ENCODE data around the gene MORN1. TPM values are rescaled to one million over a fixed set of nuclear protein-coding genes. Genes with fewer than 3 reads are reported as not detected.
"Not testable (repeated sequence)": the region's sequence is repeated elsewhere in the genome, so short reads cannot be mapped to it uniquely, and the experiment has no call there.

MORN1 gene
- total RNA-seq (8.0 TPM), polyA plus RNA-seq (ENCODE audit: insufficient read depth in 1 of 8, insufficient read length in 8 of 8, low replicate concordance in 1 of 8) (1 to 10 TPM; 4.3 to 9.3 (median 7.1) TPM)
- long read RNA-seq, donor 1, partial matches to known transcripts = 0 of 24 reads
- long read RNA-seq, donor 1, other reads (novel, unspliced or antisense) = 20 of 24 reads
- long read RNA-seq, donor 2 = 0 reads
- long read RNA-seq, donor 3, partial matches to known transcripts = 5 of 51 reads
- long read RNA-seq, donor 3, other reads (novel, unspliced or antisense) = 45 of 51 reads
- long read RNA-seq, donor 4, partial matches to known transcripts = 0 of 1 reads
- long read RNA-seq, donor 4, other reads (novel, unspliced or antisense) = 0 of 1 reads
- long read RNA-seq, donor 5, partial matches to known transcripts = 82 of 156 reads
- long read RNA-seq, donor 5, other reads (novel, unspliced or antisense) = 72 of 156 reads
- long read RNA-seq, donor 6, full-length matches to known transcripts = 3 of 108 reads
- long read RNA-seq, donor 6, partial matches to known transcripts = 93 of 108 reads
- long read RNA-seq, donor 6, other reads (novel, unspliced or antisense) = 12 of 108 reads
- long read RNA-seq, donor 7 = 0 reads
- long read RNA-seq, donor 8, partial matches to known transcripts = 0 of 1 reads
- long read RNA-seq, donor 8, other reads (novel, unspliced or antisense) = 0 of 1 reads
- long read RNA-seq, donor 9, partial matches to known transcripts = 0 of 2 reads
- long read RNA-seq, donor 9, other reads (novel, unspliced or antisense) = 0 of 2 reads
- long read RNA-seq, donor 10, partial matches to known transcripts = 0 of 2 reads
- long read RNA-seq, donor 10, other reads (novel, unspliced or antisense) = 0 of 2 reads
- long read RNA-seq, donor 11, partial matches to known transcripts = 0 of 1 reads
- long read RNA-seq, donor 11, other reads (novel, unspliced or antisense) = 0 of 1 reads

- H3K4me3 ChIP-seq (ENCODE audit: low read length) = peak within 1 kb of the TSS; percentile 80
- H3K4me1 ChIP-seq (ENCODE audit: control insufficient read depth, insufficient read depth, low read length) = peaks cover 24% of the 10 kb centered on the region
- no peaks in the 10 kb centered on the region for H3K27me3 ChIP-seq (ENCODE audit: control insufficient read depth, insufficient read depth, low read length)
- DNase-seq = peak; percentile 100
- H3K27ac ChIP-seq (ENCODE audit: low read length) = peak within 1 kb of the TSS; percentile 20
- H3K36me3 ChIP-seq (ENCODE audit: control insufficient read depth, insufficient read depth, low read length) = peaks cover 50% of the 10 kb centered on the region
- no peaks in the 10 kb centered on the region for H3K9me3 ChIP-seq (replicated peaks; ENCODE audit: control insufficient read depth, low read depth, low read length)
- under 1% methylated on average over 103 of the region's 103 CpGs for WGBS (ENCODE audit: insufficient coverage)
Observed at GRCh38 chr1:2391041-2391930, at the start of gene MORN1, which contains the start of gene RER1. Gene MORN1, minus strand, starts transcription at chr1:2391554. Its CDS starts 21 bp downstream, at chr1:2391533. Gene RER1, plus strand, starts transcription at chr1:2391841. Its CDS starts 3,950 bp downstream, at chr1:2395791.

- not testable (repeated sequence) for H3K4me3 ChIP-seq (ENCODE audit: low read length); H3K4me1 ChIP-seq (ENCODE audit: control insufficient read depth, insufficient read depth, low read length); H3K36me3 ChIP-seq (ENCODE audit: control insufficient read depth, insufficient read depth, low read length); H3K27ac ChIP-seq (ENCODE audit: low read length); H3K9me3 ChIP-seq (replicated peaks; ENCODE audit: control insufficient read depth, low read depth, low read length); DNase-seq
- 94% methylated on average over 23 of the region's 23 CpGs for WGBS (ENCODE audit: insufficient coverage)
- peaks cover 38% of the 10 kb centered on the region for H3K27me3 ChIP-seq (ENCODE audit: control insufficient read depth, insufficient read depth, low read length)
Observed at GRCh38 chr1:2440346-2440745, 49.0 kb upstream of the MORN1 start.

GRCh38 chr1:2439369-2439768, 48.0 kb upstream of the MORN1 start:
- no peak overlapping the region for H3K27ac ChIP-seq (ENCODE audit: low read length)
- H3K27me3 ChIP-seq (ENCODE audit: control insufficient read depth, insufficient read depth, low read length) = peaks cover 34% of the 10 kb centered on the region
- H3K9me3 ChIP-seq (replicated peaks; ENCODE audit: control insufficient read depth, low read depth, low read length) = no peaks in the 10 kb centered on the region
- H3K4me3 ChIP-seq (ENCODE audit: low read length) = no peak overlapping the region
- H3K36me3 ChIP-seq (ENCODE audit: control insufficient read depth, insufficient read depth, low read length) = no peaks in the 10 kb centered on the region
- DNase-seq = no peak
- WGBS (ENCODE audit: insufficient coverage) = 54% methylated on average over 14 of the region's 15 CpGs
- H3K4me1 ChIP-seq (ENCODE audit: control insufficient read depth, insufficient read depth, low read length) = no peaks in the 10 kb centered on the region

- H3K4me1 ChIP-seq (ENCODE audit: control insufficient read depth, insufficient read depth, low read length) = no peaks in the 10 kb centered on the region
- H3K27ac ChIP-seq (ENCODE audit: low read length) = no peak overlapping the region
- 88% methylated on average over 14 of the region's 14 CpGs for WGBS (ENCODE audit: insufficient coverage)
- H3K4me3 ChIP-seq (ENCODE audit: low read length) = no peak overlapping the region
- no peak for DNase-seq
- H3K36me3 ChIP-seq (ENCODE audit: control insufficient read depth, insufficient read depth, low read length) = no peaks in the 10 kb centered on the region
- peaks cover 36% of the 10 kb centered on the region for H3K27me3 ChIP-seq (ENCODE audit: control insufficient read depth, insufficient read depth, low read length)
- no peaks in the 10 kb centered on the region for H3K9me3 ChIP-seq (replicated peaks; ENCODE audit: control insufficient read depth, low read depth, low read length)
Observed at GRCh38 chr1:2438641-2439040, 47.3 kb upstream of the MORN1 start.

GRCh38 chr1:2438038-2438437, 46.7 kb upstream of the MORN1 start:
- 55% methylated on average over 12 of the region's 15 CpGs for WGBS (ENCODE audit: insufficient coverage)
- no peak for DNase-seq
- no peak overlapping the region for H3K27ac ChIP-seq (ENCODE audit: low read length)
- no peaks in the 10 kb centered on the region for H3K36me3 ChIP-seq (ENCODE audit: control insufficient read depth, insufficient read depth, low read length)
- H3K27me3 ChIP-seq (ENCODE audit: control insufficient read depth, insufficient read depth, low read length) = peaks cover 38% of the 10 kb centered on the region
- H3K4me3 ChIP-seq (ENCODE audit: low read length) = no peak overlapping the region
- no peaks in the 10 kb centered on the region for H3K4me1 ChIP-seq (ENCODE audit: control insufficient read depth, insufficient read depth, low read length)
- H3K9me3 ChIP-seq (replicated peaks; ENCODE audit: control insufficient read depth, low read depth, low read length) = no peaks in the 10 kb centered on the region

GRCh38 chr1:2437617-2438016, 46.3 kb upstream of the MORN1 start:
- Histone ChIP-seq H3K27me3 (ENCODE audit: control insufficient read depth, insufficient read depth, low read length) (peaks cover 38% of the 10 kb centered on the region), H3K4me1 (ENCODE audit: control insufficient read depth, insufficient read depth, low read length) (no peaks in the 10 kb centered on the region), H3K27ac (ENCODE audit: low read length) (no peak overlapping the region), H3K36me3 (ENCODE audit: control insufficient read depth, insufficient read depth, low read length) (no peaks in the 10 kb centered on the region), H3K4me3 (ENCODE audit: low read length) (no peak overlapping the region), H3K9me3 (replicated peaks; ENCODE audit: control insufficient read depth, low read depth, low read length) (no peaks in the 10 kb centered on the region)
- 77% methylated on average over 12 of the region's 15 CpGs for WGBS (ENCODE audit: insufficient coverage)
- no peak for DNase-seq

- WGBS (ENCODE audit: insufficient coverage) = 81% methylated on average over 7 of the region's 7 CpGs
- H3K27ac ChIP-seq (ENCODE audit: low read length) = no peak overlapping the region
- H3K9me3 ChIP-seq (replicated peaks; ENCODE audit: control insufficient read depth, low read depth, low read length) = no peaks in the 10 kb centered on the region
- no peaks in the 10 kb centered on the region for H3K4me1 ChIP-seq (ENCODE audit: control insufficient read depth, insufficient read depth, low read length)
- H3K4me3 ChIP-seq (ENCODE audit: low read length) = no peak overlapping the region
- DNase-seq = no peak
- H3K27me3 ChIP-seq (ENCODE audit: control insufficient read depth, insufficient read depth, low read length) = peaks cover 38% of the 10 kb centered on the region
- no peaks in the 10 kb centered on the region for H3K36me3 ChIP-seq (ENCODE audit: control insufficient read depth, insufficient read depth, low read length)
Observed at GRCh38 chr1:2436876-2437275, 45.5 kb upstream of the MORN1 start.

- Histone ChIP-seq H3K27ac (ENCODE audit: low read length) (no peak overlapping the region), H3K4me1 (ENCODE audit: control insufficient read depth, insufficient read depth, low read length) (no peaks in the 10 kb centered on the region), H3K9me3 (replicated peaks; ENCODE audit: control insufficient read depth, low read depth, low read length) (no peaks in the 10 kb centered on the region), H3K27me3 (ENCODE audit: control insufficient read depth, insufficient read depth, low read length) (peaks cover 37% of the 10 kb centered on the region), H3K4me3 (ENCODE audit: low read length) (no peak overlapping the region), H3K36me3 (ENCODE audit: control insufficient read depth, insufficient read depth, low read length) (no peaks in the 10 kb centered on the region)
- DNase-seq = no peak
- WGBS (ENCODE audit: insufficient coverage) = 33% methylated on average over 1 of the region's 2 CpGs
Observed at GRCh38 chr1:2435746-2436355, 44.5 kb upstream of the MORN1 start.

- H3K27ac ChIP-seq (ENCODE audit: low read length) = no peak overlapping the region
- no peaks in the 10 kb centered on the region for H3K36me3 ChIP-seq (ENCODE audit: control insufficient read depth, insufficient read depth, low read length)
- 64% methylated on average over 9 of the region's 9 CpGs for WGBS (ENCODE audit: insufficient coverage)
- no peak overlapping the region for H3K4me3 ChIP-seq (ENCODE audit: low read length)
- no peaks in the 10 kb centered on the region for H3K9me3 ChIP-seq (replicated peaks; ENCODE audit: control insufficient read depth, low read depth, low read length)
- no peak for DNase-seq
- H3K27me3 ChIP-seq (ENCODE audit: control insufficient read depth, insufficient read depth, low read length) = peaks cover 35% of the 10 kb centered on the region
- no peaks in the 10 kb centered on the region for H3K4me1 ChIP-seq (ENCODE audit: control insufficient read depth, insufficient read depth, low read length)
Observed at GRCh38 chr1:2435091-2435490, 43.7 kb upstream of the MORN1 start.
